B cell (primary cell): ENCODE data around the gene CIAPIN1. TPM values are rescaled to one million over a fixed set of nuclear protein-coding genes. Genes with fewer than 3 reads are reported as not detected.

Experiments
- ATAC-seq: fragments of 200-7000 bp; cut with Tn5 transposase; one replicate; pipeline ENCODE4 v1.10.0; 2021; ENCODE audit warnings: low read depth, mild to moderate bottlenecking, moderate number of reproducible peaks, moderate library complexity
- CTCF ChIA-PET: fragments of 350-600 bp; sonication (Branson Sonifier 250); formaldehyde crosslinking; loops from one replicate; lab custom pipeline; 2021; ENCODE audit warnings: antibody characterized with exemption, inconsistent platforms; lab: Charles Lee
- POLR2A ChIA-PET: fragments of 350-600 bp; sonication (Branson Sonifier 250); formaldehyde crosslinking; loops from one replicate; lab custom pipeline; 2021; ENCODE audit warnings: antibody characterized with exemption; lab: Charles Lee
- DNase-seq: peaks from one replicate; pipeline ENCODE4 v3.0.0; 2013
- H2AFZ ChIP-seq: 2 replicates; pipeline ENCODE4 v1.6.1; 2012; ENCODE audit warnings: mild to moderate bottlenecking, low read depth, low read length; ENCODE audit not compliant: insufficient read depth, poor library complexity, severe bottlenecking
- H3K27ac ChIP-seq, 2 donors: 1 replicate in 1 of 2; 2 replicates in 1 of 2; pipeline ENCODE4 v1.5.1; 2012 to 2013; ENCODE audit warnings: low read length in 2 of 2, mild to moderate bottlenecking in 2 of 2, moderate library complexity in 1 of 2
- H3K27me3 ChIP-seq, 4 experiments: fragments of 200-600 bp in 1 of 4; sonication (generic) in 1 of 4; replicated peaks in 1 of 4; 1 replicate in 2 of 4; 2 replicates in 2 of 4; pipeline versions ENCODE4 v1.6.1 to v1.7.0; 2013 to 2016; ENCODE audit warnings: low read length in 3 of 4, mild to moderate bottlenecking in 2 of 4, mixed read lengths in 1 of 4, moderate library complexity in 1 of 4; ENCODE audit not compliant: insufficient read depth in 4 of 4, control insufficient read depth in 3 of 4; ENCODE audit errors: control extremely low read depth in 1 of 4
- H3K36me3 ChIP-seq, 2 experiments: replicated peaks in 1 of 2; 1 replicate in 1 of 2; 2 replicates in 1 of 2; pipeline versions ENCODE4 v1.6.1 to v1.7.1; 2013; ENCODE audit warnings: low read length in 1 of 2; ENCODE audit not compliant: insufficient read depth in 2 of 2, control insufficient read depth in 1 of 2; ENCODE audit errors: control extremely low read depth in 1 of 2, extremely low read depth in 1 of 2
- H3K4me1 ChIP-seq, 2 donors: fragments of 200-600 bp in 1 of 2; sonication (generic) in 1 of 2; 1 replicate in 1 of 2; 2 replicates in 1 of 2; pipeline versions ENCODE4 v1.5.1 to v1.6.1; 2013 to 2017; ENCODE audit warnings: low read length in 2 of 2; ENCODE audit not compliant: control insufficient read depth in 2 of 2, insufficient read depth in 2 of 2
- H3K4me2 ChIP-seq: replicated peaks from 2 replicates; pipeline ENCODE3; 2012; ENCODE audit warnings: mild to moderate bottlenecking, low read depth, low read length; ENCODE audit not compliant: poor library complexity, severe bottlenecking
- H3K4me3 ChIP-seq, 5 experiments: fragments of 200-600 bp in 1 of 5; sonication (generic) in 1 of 5; 1 replicate in 3 of 5; 2 replicates in 2 of 5; pipeline versions ENCODE4 v1.5.1 to v1.7.0; 2011 to 2016; ENCODE audit warnings: low read length in 4 of 5, mild to moderate bottlenecking in 4 of 5, low read depth in 2 of 5, control low read depth in 1 of 5, moderate library complexity in 1 of 5; ENCODE audit not compliant: insufficient read depth in 1 of 5; ENCODE audit errors: control extremely low read depth in 1 of 5, extremely low read depth in 1 of 5
- H3K79me2 ChIP-seq: fragments of 200-600 bp; sonication (generic); one replicate; pipeline ENCODE4 v1.6.0; 2016; ENCODE audit warnings: low read length; ENCODE audit not compliant: control insufficient read depth, insufficient read depth
- H3K9ac ChIP-seq: fragments of 200-600 bp; sonication (generic); 2 replicates; pipeline ENCODE4 v1.6.1; 2017; ENCODE audit warnings: mild to moderate bottlenecking, low read length, moderate library complexity
- H3K9me3 ChIP-seq, 3 donors: one replicate each; pipeline versions ENCODE4 v1.6.1 to v1.7.1; 2013; ENCODE audit warnings: low read length in 2 of 3; ENCODE audit not compliant: control insufficient read depth in 2 of 3, insufficient read depth in 1 of 3; ENCODE audit errors: control extremely low read depth in 1 of 3
- H4K20me1 ChIP-seq: 2 replicates; pipeline ENCODE4 v1.6.0; 2012; ENCODE audit warnings: mild to moderate bottlenecking, low read length; ENCODE audit not compliant: insufficient read depth, control insufficient read depth, poor library complexity, severe bottlenecking
- H3K27ac Mint-ChIP-seq: one replicate; pipeline ENCODE4 v1.8.0; 2021; ENCODE audit warnings: mixed read lengths
- H3K27me3 Mint-ChIP-seq: one replicate; pipeline ENCODE4 v1.8.0; 2021; ENCODE audit warnings: mixed read lengths
- H3K4me1 Mint-ChIP-seq: one replicate; pipeline ENCODE4 v1.8.0; 2021; ENCODE audit warnings: mixed read lengths
- H3K4me3 Mint-ChIP-seq: one replicate; pipeline ENCODE4 v1.8.0; 2021; ENCODE audit warnings: mixed read lengths
- H3K9me3 Mint-ChIP-seq: one replicate; pipeline ENCODE4 v1.8.0; 2022; ENCODE audit warnings: mixed read lengths; ENCODE audit not compliant: insufficient read depth
- EZH2 ChIP-seq: IDR thresholded peaks from 2 replicates; pipeline ENCODE4 v1.6.1; 2012; ENCODE audit warnings: borderline replicate concordance, low read depth, mild to moderate bottlenecking, moderate library complexity, low read length; ENCODE audit not compliant: insufficient read depth, poor library complexity, severe bottlenecking
- WGBS: methylation state at CpG from one replicate; pipeline ENCODE4 v1.1.5; 2013; ENCODE audit warnings: missing lambda C conversion rate; ENCODE audit not compliant: insufficient coverage; 5-methylcytosine and 5-hydroxymethylcytosine counted together
- intact Hi-C: fragments of 100-400 bp; cut with micrococcal nuclease; formaldehyde crosslinking; loops from one replicate; pipeline ENCODE4 v1.10.0; 2022
- polyA plus RNA-seq: library from polyadenylated mRNA; depleted of rRNA; stranded (reverse); fragments of >200 nt; gene quantifications from 2 replicates; pipeline ENCODE4 v1.2.3, GENCODE V29; 2012
- total RNA-seq, 2 donors: library from RNA; stranded (reverse); fragments of 120-200 nt in 1 of 2; gene quantifications; 1 replicate in 1 of 2; 2 replicates in 1 of 2; pipeline versions ENCODE4 v1.2.3 to v1.2.4, GENCODE V29; 2013 to 2022
- TF ChIP-seq, protein P1 (sequence below): fragments of 200-600 bp; IDR thresholded peaks from one replicate; pipeline ENCODE4 v1.8.0; 2022; ENCODE audit warnings: antibody characterized with exemption, mild to moderate bottlenecking

Gene CIAPIN1
- total and polyA plus RNA-seq, 2 donors (not counting 1 experiment from before 2014, with no cell fraction given) = 22.0 to 45.7 TPM

DNA sequence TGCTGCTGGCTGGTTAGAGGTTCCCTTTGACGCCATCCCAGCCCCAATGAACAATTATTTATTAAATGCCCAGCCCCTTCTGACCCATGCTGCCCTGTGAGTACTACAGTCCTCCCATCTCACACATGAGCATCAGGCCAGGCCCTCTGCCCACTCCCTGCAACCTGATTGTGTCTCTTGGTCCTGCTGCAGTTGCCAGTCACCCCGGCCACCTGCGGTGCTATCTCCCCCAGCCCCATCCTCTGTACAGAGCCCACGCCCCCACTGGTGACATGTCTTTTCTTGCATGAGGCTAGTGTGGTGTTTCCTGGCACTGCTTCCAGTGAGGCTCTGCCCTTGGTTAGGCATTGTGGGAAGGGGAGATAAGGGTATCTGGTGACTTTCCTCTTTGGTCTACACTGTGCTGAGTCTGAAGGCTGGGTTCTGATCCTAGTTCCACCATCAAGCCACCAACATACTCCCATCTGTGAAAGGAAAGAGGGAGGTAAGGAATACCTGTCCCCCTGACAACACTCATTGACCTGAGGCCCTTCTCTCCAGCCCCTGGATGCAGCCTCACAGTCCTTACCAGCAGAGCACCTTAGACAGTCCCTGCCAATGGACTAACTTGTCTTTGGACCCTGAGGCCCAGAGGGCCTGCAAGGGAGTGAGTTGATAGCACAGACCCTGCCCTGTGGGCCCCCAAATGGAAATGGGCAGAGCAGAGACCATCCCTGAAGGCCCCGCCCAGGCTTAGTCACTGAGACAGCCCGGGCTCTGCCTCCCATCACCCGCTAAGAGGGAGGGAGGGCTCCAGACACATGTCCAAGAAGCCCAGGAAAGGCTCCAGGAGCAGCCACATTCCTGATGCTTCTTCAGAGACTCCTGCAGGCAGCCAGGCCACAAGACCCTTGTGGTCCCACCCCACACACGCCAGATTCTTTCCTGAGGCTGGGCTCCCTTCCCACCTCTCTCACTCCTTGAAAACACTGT is 63.6 kb downstream of the CIAPIN1 start:
- Histone ChIP-seq H3K79me2 (no peaks in the 10 kb centered on the region), H3K4me3 (no peak overlapping the region), H3K9me3 (peaks cover 0 to 4% (median 0%) of the 10 kb centered on the region in 3 donors), H3K27ac (peak overlapping the region in 1 of 2 donors; percentile 11), H3K4me2 (peak overlapping the region; percentile 70), H2AFZ (peak overlapping the region; percentile 30), H3K9ac (peak overlapping the region; percentile 28), H3K27me3 (no peaks in the 10 kb centered on the region), H3K36me3 (no peaks in the 10 kb centered on the region), H4K20me1 (no peaks in the 10 kb centered on the region), H3K4me1 (peaks cover 34 to 56% of the 10 kb centered on the region in 2 donors)
- ChIA-PET CTCF (interaction anchor here (1.0 kb wide), 1 partner anchor 33 kb away, joined by 3 read pairs; no protein-coding TSS in a partner anchor), POLR2A (interaction anchor here (0.6 kb wide), 1 partner anchor 67 kb away, joined by 4 read pairs; no protein-coding TSS in a partner anchor)
- TF ChIP-seq, protein P1, sequence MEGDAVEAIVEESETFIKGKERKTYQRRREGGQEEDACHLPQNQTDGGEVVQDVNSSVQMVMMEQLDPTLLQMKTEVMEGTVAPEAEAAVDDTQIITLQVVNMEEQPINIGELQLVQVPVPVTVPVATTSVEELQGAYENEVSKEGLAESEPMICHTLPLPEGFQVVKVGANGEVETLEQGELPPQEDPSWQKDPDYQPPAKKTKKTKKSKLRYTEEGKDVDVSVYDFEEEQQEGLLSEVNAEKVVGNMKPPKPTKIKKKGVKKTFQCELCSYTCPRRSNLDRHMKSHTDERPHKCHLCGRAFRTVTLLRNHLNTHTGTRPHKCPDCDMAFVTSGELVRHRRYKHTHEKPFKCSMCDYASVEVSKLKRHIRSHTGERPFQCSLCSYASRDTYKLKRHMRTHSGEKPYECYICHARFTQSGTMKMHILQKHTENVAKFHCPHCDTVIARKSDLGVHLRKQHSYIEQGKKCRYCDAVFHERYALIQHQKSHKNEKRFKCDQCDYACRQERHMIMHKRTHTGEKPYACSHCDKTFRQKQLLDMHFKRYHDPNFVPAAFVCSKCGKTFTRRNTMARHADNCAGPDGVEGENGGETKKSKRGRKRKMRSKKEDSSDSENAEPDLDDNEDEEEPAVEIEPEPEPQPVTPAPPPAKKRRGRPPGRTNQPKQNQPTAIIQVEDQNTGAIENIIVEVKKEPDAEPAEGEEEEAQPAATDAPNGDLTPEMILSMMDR = no peak
- no peak for TF ChIP-seq EZH2
- H3K9me3 Mint-ChIP-seq = no peaks in the 10 kb centered on the region
- H3K4me3 Mint-ChIP-seq = peak overlapping the region; percentile 59
- intact Hi-C loops = no loop called here
- H3K4me1 Mint-ChIP-seq = peaks cover 59% of the 10 kb centered on the region
- no peaks in the 10 kb centered on the region for H3K27me3 Mint-ChIP-seq
- 84% methylated on average over 7 of the region's 8 CpGs for WGBS
- peak; percentile 24 for DNase-seq
- peak overlapping the region; percentile 85 for H3K27ac Mint-ChIP-seq
- no peak for ATAC-seq
